A673 (cell line): Measurements from ENCODE around the gene ADAMTS12. TPM values are rescaled to one million over a fixed set of nuclear protein-coding genes. Genes with fewer than 3 reads are reported as not detected.

ENCODE experiments used
- BruUV-seq: library from RNA; stranded (reverse); fragments of 400-500 nt; replicated peaks from 2 replicates; lab custom pipeline; 2021; lab: Mats Ljungman, UMichigan
- CTCF ChIA-PET: fragments of 300-600 bp; sonication (Branson Sonifier 250); formaldehyde crosslinking; loops from one replicate; lab custom pipeline; 2022; ENCODE audit warnings: antibody characterized with exemption; lab: Charles Lee
- POLR2A ChIA-PET: fragments of 300-600 bp; sonication (Branson Sonifier 250); formaldehyde crosslinking; loops from one replicate; lab custom pipeline; 2022; ENCODE audit warnings: antibody characterized with exemption; ENCODE audit not compliant: low non-redundant PET; lab: Charles Lee
- DNase-seq: peaks from one replicate; pipeline ENCODE4 v3.0.0-alpha.2; 2015; ENCODE audit warnings: low spot score
- H3K27ac ChIP-seq: fragments of 200-600 bp; sonication (generic); 2 replicates; pipeline ENCODE4 v1.5.1; 2016; ENCODE audit warnings: mixed run types, low read depth, mild to moderate bottlenecking, mixed read lengths, antibody characterized with exemption, low read length; ENCODE audit not compliant: poor library complexity, severe bottlenecking
- H3K27me3 ChIP-seq: fragments of 200-600 bp; sonication (generic); replicated peaks from 2 replicates; pipeline ENCODE4 v1.6.1; 2017; ENCODE audit warnings: mixed run types, low read depth, mild to moderate bottlenecking, mixed read lengths, antibody characterized with exemption, low read length; ENCODE audit not compliant: insufficient read depth, poor library complexity
- H3K36me3 ChIP-seq: fragments of 200-600 bp; sonication (generic); 2 replicates; pipeline ENCODE4 v1.6.1; 2016; ENCODE audit warnings: mixed run types, mild to moderate bottlenecking, mixed read lengths, antibody characterized with exemption, low read length; ENCODE audit not compliant: insufficient read depth, poor library complexity, severe bottlenecking
- H3K4me1 ChIP-seq: fragments of 200-600 bp; sonication (generic); 2 replicates; pipeline ENCODE4 v1.6.1; 2017; ENCODE audit warnings: mixed run types, mild to moderate bottlenecking, mixed read lengths, antibody characterized with exemption, low read length; ENCODE audit not compliant: insufficient read depth, poor library complexity, severe bottlenecking
- H3K4me3 ChIP-seq: fragments of 200-600 bp; sonication (generic); 2 replicates; pipeline ENCODE4 v1.5.1; 2016; ENCODE audit warnings: low read depth, mixed run types, mild to moderate bottlenecking, mixed read lengths, low read length; ENCODE audit not compliant: poor library complexity, severe bottlenecking
- H3K9me3 ChIP-seq: fragments of 200-600 bp; sonication (generic); 2 replicates; pipeline ENCODE4 v1.6.1; 2016; ENCODE audit warnings: mixed run types, low read depth, mild to moderate bottlenecking, mixed read lengths, antibody characterized with exemption, low read length; ENCODE audit not compliant: poor library complexity, severe bottlenecking
- EZH2 ChIP-seq: fragments of 200-600 bp; sonication (generic); IDR thresholded peaks from 2 replicates; pipeline ENCODE4 v1.6.1; 2017; ENCODE audit warnings: borderline replicate concordance, low read depth, mild to moderate bottlenecking, mixed read lengths, antibody characterized with exemption, low read length; ENCODE audit not compliant: poor library complexity, severe bottlenecking
- intact Hi-C: fragments of 100-400 bp; cut with micrococcal nuclease; formaldehyde crosslinking; loops from one replicate; pipeline ENCODE4 v1.10.0; 2022; ENCODE audit not compliant: unreplicated experiment
- total RNA-seq: library from RNA; stranded (reverse); gene quantifications from 2 replicates; pipeline ENCODE4 v1.2.3, GENCODE V29; 2021
- TF ChIP-seq, protein P1 (sequence below): fragments of 300-800, 200-600 bp; sonication (generic); conservative IDR thresholded peaks from 2 replicates; pipeline ENCODE4 v1.5.1; 2017; ENCODE audit warnings: low read depth, mild to moderate bottlenecking, antibody characterized with exemption, low read length, moderate library complexity, mixed read lengths

Gene ADAMTS12
- total RNA-seq, 1 experiment from 2014 or later, result 0.84 TPM

DNA sequence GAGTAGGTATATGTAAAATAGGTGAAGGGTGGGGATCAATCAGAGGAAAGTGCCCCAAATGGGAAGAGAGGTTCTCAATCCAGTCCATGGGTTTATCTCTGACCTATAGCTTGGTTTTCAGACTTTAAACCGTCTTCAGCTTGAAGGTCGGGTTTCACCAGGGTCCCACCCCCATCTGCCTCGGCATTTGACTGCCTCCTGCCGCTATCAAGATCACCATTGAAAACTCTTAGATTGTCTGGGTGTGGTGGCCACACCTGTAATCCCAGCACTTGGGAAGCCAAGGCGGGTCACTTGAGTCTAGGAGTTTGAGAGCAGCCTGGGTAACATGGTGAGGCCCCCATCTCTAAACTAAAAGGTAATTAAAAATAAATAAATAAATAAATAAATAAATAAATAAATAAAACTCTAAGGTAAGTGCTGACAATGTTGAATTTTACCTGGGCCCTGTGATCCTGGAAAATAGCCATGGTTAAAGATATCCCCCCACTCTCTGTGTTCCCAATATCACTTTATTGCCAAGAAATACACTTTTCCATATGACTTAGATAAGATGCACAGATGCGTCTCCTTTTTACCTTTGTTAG is 402.2 kb downstream of the ADAMTS12 start:
- BruUV-seq, result no TSS peak
- POLR2A ChIA-PET, result no interaction called here
- Histone ChIP-seq H3K9me3 (no peaks in the 10 kb centered on the region), H3K4me3 (no peak overlapping the region), H3K27me3 (no peaks in the 10 kb centered on the region), H3K4me1 (peaks cover 31% of the 10 kb centered on the region), H3K36me3 (no peaks in the 10 kb centered on the region), H3K27ac (no peak overlapping the region)
- no peak for DNase-seq
- TF ChIP-seq EZH2, result no peak
- TF ChIP-seq, protein P1, sequence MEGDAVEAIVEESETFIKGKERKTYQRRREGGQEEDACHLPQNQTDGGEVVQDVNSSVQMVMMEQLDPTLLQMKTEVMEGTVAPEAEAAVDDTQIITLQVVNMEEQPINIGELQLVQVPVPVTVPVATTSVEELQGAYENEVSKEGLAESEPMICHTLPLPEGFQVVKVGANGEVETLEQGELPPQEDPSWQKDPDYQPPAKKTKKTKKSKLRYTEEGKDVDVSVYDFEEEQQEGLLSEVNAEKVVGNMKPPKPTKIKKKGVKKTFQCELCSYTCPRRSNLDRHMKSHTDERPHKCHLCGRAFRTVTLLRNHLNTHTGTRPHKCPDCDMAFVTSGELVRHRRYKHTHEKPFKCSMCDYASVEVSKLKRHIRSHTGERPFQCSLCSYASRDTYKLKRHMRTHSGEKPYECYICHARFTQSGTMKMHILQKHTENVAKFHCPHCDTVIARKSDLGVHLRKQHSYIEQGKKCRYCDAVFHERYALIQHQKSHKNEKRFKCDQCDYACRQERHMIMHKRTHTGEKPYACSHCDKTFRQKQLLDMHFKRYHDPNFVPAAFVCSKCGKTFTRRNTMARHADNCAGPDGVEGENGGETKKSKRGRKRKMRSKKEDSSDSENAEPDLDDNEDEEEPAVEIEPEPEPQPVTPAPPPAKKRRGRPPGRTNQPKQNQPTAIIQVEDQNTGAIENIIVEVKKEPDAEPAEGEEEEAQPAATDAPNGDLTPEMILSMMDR, result no peak
- intact Hi-C loops, result loop anchor here (5.0 kb wide), 1 partner anchor 188 kb away; no protein-coding TSS in a partner anchor
- CTCF ChIA-PET, result no interaction called here

DNA sequence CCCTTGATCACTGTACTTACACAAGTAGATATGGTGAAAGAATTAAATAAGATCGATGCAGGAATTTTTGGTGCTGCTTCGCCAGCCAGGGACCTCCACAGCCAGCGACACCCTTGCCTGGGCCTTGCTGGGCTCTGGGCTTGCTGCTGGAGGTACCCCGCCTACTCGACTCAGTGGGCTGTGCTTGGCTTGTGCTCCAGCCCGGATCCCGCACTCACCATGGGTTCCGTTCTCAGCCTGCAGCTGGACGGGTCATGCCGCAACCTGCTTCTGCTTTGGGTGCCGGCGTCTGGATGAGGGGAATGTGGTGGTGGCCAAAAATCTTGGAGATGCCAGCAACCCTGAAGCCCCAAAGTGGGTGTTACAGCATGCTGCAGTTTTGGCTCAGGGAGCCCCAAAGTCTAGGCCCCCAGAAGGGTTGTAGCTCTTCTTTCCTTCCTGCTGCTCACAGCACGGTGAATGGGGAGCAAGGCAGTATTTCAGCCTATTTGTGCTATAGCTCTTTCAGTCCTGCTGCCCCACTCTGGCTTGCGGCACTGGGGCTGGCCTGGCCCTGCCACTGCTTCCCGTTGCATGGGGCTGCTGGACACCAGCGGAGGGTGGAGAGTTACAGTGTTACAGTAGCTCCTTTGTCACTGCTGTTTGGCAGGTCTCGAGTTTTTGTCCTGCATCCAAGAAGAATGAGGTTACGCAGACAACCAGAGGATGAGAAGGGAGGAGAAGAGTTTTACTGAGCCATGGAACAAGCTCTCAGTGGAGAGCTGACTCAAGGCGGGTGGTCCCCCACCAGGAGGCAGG is 403.0 kb downstream of the ADAMTS12 start:
- CTCF ChIA-PET, result no interaction called here
- POLR2A ChIA-PET, result no interaction called here
- no peak overlapping the region for H3K4me3 ChIP-seq
- TF ChIP-seq, protein P1, result no peak
- TF ChIP-seq EZH2, result no peak
- H3K4me1 ChIP-seq, result peaks cover 25% of the 10 kb centered on the region
- DNase-seq, result no peak
- no peaks in the 10 kb centered on the region for H3K9me3 ChIP-seq
- H3K27ac ChIP-seq, result no peak overlapping the region
- no TSS peak for BruUV-seq
- intact Hi-C loops, result no loop called here
- no peaks in the 10 kb centered on the region for H3K36me3 ChIP-seq
- no peaks in the 10 kb centered on the region for H3K27me3 ChIP-seq

DNA sequence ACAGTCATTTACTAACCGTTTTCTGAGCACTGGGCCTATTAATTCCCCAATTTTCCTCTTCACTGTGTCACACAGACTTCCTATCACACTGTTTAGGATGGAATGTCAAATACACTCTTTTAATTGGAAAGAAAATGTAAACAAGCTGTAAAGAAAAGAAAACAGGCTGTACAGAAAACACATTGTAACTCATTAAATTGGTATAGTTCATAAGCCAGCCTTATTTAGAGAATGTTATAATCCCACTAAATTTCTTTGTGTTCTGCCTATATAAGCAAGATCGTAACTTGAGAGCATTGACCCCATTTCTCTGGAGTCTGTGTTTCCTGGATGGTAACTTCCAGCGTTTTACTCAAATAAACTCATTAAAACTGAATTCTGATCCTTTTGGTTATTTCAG is 404.6 kb downstream of the ADAMTS12 start:
- ChIA-PET POLR2A (no interaction called here), CTCF (no interaction called here)
- Histone ChIP-seq H3K27me3 (no peaks in the 10 kb centered on the region), H3K9me3 (no peaks in the 10 kb centered on the region), H3K4me3 (no peak overlapping the region), H3K4me1 (peaks cover 25% of the 10 kb centered on the region), H3K36me3 (no peaks in the 10 kb centered on the region), H3K27ac (no peak overlapping the region)
- no TSS peak for BruUV-seq
- no peak for TF ChIP-seq EZH2
- TF ChIP-seq, protein P1, result no peak
- intact Hi-C loops, result no loop called here
- no peak for DNase-seq
